Measurements from ENCODE around the gene PTH2.

The PTH2 gene

DNA sequence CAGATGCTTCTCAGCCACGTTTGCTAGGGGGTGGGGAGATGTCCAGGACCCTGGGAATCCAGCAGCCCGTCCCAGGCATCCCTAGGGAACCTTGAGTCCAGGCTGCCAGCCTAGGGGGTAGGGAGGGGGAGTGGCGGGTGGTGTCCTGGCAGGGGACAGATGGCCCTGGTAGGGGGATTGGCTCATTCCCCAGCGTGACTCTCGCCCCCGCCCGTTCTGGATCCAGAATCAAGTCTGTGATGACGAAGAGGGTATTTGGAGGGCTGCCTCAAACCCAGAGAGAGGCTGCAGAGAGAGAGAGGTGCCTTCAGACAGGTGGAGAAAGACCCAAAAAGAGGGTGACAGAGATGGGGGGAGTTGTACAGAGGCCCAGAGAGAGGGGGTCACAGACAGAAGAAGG, 14.0 kb upstream of the PTH2 start:
- TF ChIP-seq, protein P1, sequence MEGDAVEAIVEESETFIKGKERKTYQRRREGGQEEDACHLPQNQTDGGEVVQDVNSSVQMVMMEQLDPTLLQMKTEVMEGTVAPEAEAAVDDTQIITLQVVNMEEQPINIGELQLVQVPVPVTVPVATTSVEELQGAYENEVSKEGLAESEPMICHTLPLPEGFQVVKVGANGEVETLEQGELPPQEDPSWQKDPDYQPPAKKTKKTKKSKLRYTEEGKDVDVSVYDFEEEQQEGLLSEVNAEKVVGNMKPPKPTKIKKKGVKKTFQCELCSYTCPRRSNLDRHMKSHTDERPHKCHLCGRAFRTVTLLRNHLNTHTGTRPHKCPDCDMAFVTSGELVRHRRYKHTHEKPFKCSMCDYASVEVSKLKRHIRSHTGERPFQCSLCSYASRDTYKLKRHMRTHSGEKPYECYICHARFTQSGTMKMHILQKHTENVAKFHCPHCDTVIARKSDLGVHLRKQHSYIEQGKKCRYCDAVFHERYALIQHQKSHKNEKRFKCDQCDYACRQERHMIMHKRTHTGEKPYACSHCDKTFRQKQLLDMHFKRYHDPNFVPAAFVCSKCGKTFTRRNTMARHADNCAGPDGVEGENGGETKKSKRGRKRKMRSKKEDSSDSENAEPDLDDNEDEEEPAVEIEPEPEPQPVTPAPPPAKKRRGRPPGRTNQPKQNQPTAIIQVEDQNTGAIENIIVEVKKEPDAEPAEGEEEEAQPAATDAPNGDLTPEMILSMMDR (IDR thresholded peaks at IDR 0.05; ENCODE audit: borderline replicate concordance, control extremely low read depth, extremely low read depth, insufficient read depth, missing control alignments), result no peak
- no peak for DNase-seq (ENCODE audit: low spot score)
- in situ Hi-C loops (cut with MboI; ENCODE audit: low sequenced_read_pairs, unreplicated experiment), result loop anchor here (25.0 kb wide), 1 partner anchor 175 kb away; no protein-coding TSS in a partner anchor

DNA sequence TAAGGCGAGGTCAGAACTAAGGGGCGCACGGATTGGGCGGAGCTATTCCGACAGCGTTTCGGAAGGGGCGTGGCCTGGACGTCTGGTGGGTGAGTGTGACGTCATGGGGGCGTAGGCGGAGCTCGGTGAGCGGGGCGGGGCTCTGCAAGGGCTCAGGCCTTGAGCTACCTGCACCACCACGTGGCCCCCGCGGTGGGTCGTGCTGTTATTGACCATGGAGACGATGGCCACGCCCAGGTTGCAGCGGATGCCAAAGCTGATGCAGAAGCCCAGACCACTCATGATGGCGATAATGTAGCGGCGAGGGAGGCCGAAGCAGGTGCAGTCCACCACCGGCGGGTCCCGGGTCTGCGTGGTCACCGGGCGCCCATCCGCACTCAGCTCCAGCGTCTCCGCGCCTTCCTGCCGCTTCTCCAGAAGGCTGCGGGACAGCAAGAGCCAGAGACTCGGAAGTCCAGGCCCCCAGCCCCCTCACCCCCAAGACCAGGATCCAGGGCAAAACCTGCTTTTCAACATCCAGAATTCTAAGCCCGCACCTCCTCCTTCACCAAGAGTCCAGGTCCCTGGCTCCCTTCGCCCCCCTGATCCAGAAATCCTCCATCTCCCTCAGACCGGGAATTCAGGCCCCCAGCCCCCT, 13.3 kb upstream of the PTH2 start:
- in situ Hi-C loops (cut with MboI; ENCODE audit: low sequenced_read_pairs, unreplicated experiment), result loop anchor here (25.0 kb wide), 1 partner anchor 174 kb away; no protein-coding TSS in a partner anchor
- DNase-seq (ENCODE audit: low spot score), result peak; percentile 68
- TF ChIP-seq, protein P1 (IDR thresholded peaks at IDR 0.05; ENCODE audit: borderline replicate concordance, control extremely low read depth, extremely low read depth, insufficient read depth, missing control alignments), result no peak

DNA sequence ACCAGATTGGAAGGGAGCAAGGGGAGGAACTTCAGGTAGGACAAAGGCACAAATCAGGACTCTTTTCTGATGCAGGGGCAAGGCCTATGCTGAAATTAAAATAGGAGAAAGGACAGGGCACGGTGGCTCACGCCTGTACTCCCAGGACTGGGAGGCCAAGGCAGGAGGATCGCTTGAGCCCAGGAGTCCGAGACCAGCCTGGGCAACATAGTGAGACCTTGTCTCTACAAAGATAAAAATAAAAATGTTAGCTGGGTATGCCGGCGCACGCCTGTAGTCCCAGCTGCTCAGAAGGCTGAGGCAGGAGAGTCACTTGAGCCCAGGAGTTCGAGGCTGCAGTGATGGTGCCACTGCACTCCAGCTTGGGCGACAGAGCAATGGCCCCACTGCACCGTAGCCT, 12.4 kb upstream of the PTH2 start:
- in situ Hi-C loops (cut with MboI; ENCODE audit: low sequenced_read_pairs, unreplicated experiment), result loop anchor here (25.0 kb wide), 1 partner anchor 173 kb away; no protein-coding TSS in a partner anchor

DNA sequence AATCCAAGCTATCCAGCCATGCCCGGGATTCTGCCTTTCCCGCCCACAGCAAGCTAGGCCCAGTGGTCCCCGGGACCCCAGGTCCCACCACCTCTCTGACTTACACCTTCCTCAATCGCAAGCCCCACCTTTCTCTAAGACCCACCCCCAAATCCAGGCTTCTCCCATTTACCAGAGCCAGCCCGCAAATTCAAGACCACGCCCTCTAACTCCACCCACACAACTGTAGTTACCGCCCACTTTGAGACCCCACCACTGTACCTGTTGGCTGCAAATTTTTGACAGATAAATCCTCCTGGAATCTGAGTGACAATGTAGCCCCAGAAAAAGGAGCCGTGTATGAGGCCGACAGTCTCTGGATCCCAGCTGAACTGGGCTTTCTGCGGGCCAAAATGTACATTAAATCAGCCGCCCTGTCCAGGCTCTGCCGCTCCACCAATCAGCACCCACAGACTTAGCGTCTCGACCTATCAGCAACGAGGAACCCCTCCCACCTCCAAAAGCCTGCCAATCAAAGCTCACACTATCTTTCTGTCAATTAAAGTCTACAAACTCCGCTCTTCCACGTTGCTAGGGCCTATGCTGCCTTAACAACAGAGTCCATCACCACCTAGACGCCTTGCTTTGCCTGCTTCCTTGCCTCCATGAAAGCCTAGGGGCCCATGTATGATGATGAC, 11.8 kb upstream of the PTH2 start:
- in situ Hi-C loops (cut with MboI; ENCODE audit: low sequenced_read_pairs, unreplicated experiment), result loop anchor here (25.0 kb wide), 1 partner anchor 173 kb away; no protein-coding TSS in a partner anchor
- DNase-seq (ENCODE audit: low spot score), result no peak

More for the DNA sequence above, 12.4 kb upstream of the PTH2 start:
- TF ChIP-seq, protein P1 (IDR thresholded peaks at IDR 0.05; ENCODE audit: borderline replicate concordance, control extremely low read depth, extremely low read depth, insufficient read depth, missing control alignments), result no peak
- DNase-seq (ENCODE audit: low spot score), result no peak

DNA sequence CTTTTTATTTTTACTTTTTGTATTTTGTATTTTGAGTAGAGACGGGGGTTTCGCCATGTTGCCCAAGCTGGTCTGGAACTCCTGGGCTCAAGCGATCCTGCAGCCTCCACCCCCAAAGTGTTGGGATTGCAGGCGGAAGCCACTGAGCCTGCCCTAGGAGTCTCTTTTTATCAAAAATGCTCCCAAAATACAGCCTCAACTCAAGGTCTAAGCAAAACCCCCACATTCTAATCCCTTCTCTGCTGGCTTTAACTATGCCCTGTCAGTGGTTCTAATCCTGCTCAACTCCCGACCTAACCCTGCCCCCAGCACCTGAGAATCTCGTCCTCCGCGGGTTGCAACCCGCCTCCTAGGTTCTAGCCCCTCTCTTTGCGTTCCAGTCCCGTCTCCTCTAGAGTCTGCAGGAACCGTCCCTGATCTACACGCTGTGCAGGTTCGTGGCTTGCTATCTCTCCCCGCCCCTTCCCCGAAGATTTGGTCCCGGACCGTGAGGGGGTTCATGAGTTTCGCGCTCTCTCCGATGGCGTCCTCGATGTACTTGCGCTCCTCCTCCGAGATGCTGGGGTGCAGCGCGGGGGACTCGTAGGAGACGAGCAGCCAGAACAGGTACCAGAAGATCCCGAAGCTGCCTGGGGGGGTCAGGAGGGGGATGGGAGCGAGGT, 10.1 kb upstream of the PTH2 start:
- in situ Hi-C loops (cut with MboI; ENCODE audit: low sequenced_read_pairs, unreplicated experiment), result loop anchor here (25.0 kb wide), 1 partner anchor 171 kb away; no protein-coding TSS in a partner anchor

More for the DNA sequence above, 11.8 kb upstream of the PTH2 start:
- TF ChIP-seq, protein P1 (IDR thresholded peaks at IDR 0.05; ENCODE audit: borderline replicate concordance, control extremely low read depth, extremely low read depth, insufficient read depth, missing control alignments), result no peak

More for the DNA sequence above, 10.1 kb upstream of the PTH2 start:
- DNase-seq (ENCODE audit: low spot score), result no peak
- TF ChIP-seq, protein P1 (IDR thresholded peaks at IDR 0.05; ENCODE audit: borderline replicate concordance, control extremely low read depth, extremely low read depth, insufficient read depth, missing control alignments), result no peak

All from GM13976 (cell line).